ENCODE measurements around the gene CEP350. TPM values are rescaled to one million over a fixed set of nuclear protein-coding genes. Genes with fewer than 3 reads are reported as not detected.

The CEP350 gene
- polyA plus RNA-seq, 3 donors: 6.7 to 19.8 (median 9.0) TPM

DNA sequence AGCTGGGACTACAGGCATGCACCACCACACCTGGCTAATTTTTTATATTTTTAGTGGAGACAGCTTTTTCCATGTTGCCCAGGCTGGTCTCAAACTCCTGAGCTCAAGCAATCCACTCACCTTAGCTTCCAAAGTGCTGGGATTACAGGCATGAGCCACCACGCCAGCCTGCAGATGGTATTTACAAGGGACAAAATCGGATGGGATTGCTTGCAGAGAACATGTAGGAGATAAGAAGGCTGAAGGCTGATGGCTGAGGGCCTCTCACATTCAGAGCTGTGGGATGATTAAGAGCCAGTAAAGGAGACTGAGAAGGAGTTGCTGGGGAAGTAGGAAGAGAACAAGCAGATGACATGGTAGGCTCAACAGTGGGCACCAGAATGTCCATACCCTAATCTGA, 176.0 kb downstream of the CEP350 start:
- Histone ChIP-seq H3K4me1 (ENCODE audit: control insufficient read depth in 1 of 2, insufficient read depth in 2 of 2, low read length in 2 of 2) (peaks cover 46 to 64% of the 10 kb centered on the region in 2 donors), H3K27ac (ENCODE audit: low read depth in 1 of 2, low read length in 2 of 2) (peak overlapping the region; percentile 77 to 88), H3K79me2 (ENCODE audit: insufficient read depth, low read length) (no peaks in the 10 kb centered on the region), H3K9ac (ENCODE audit: insufficient read depth, low read length, poor library complexity, severe bottlenecking) (no peak overlapping the region), H3K4me3 (replicated peaks in 1 of 3; ENCODE audit: low read depth in 2 of 3, low read length in 3 of 3) (peak overlapping the region in 1 of 3 experiments; percentile 16), H3K4me2 (replicated peaks; ENCODE audit: extremely low read depth, low read length, poor library complexity, severe bottlenecking) (peak overlapping the region; percentile 40), H3K36me3 (replicated peaks in 1 of 2; ENCODE audit: control insufficient read depth in 1 of 2, insufficient read depth in 2 of 2, low read length in 2 of 2) (no peaks in the 10 kb centered on the region), H2AFZ (ENCODE audit: insufficient read depth, low read depth, low read length, poor library complexity, severe bottlenecking) (peak overlapping the region; percentile 56), H3K9me3 (replicated peaks in 1 of 2; ENCODE audit: control insufficient read depth in 1 of 2, insufficient read depth in 1 of 2, low read length in 2 of 2) (no peaks in the 10 kb centered on the region), H3K27me3 (ENCODE audit: control insufficient read depth in 2 of 2, insufficient read depth in 2 of 2, low read length in 2 of 2) (no peaks in the 10 kb centered on the region), H4K20me1 (ENCODE audit: insufficient read depth, low read length) (no peaks in the 10 kb centered on the region)
- Mint-ChIP-seq H3K36me3 (peaks cover 0 to 7% of the 10 kb centered on the region in 2 donors), H3K4me1 (peaks cover 50% of the 10 kb centered on the region), H3K4me3 (peak overlapping the region in 1 of 2 donors; percentile 10), H3K27me3 (ENCODE audit: low read depth in 3 of 3) (no peaks in the 10 kb centered on the region), H3K27ac (peak overlapping the region; percentile 90 to 98 (median 95)), H3K9me3 (peaks cover 0 to 3% (median 0%) of the 10 kb centered on the region in 7 donors)
- TF ChIP-seq, protein P1, sequence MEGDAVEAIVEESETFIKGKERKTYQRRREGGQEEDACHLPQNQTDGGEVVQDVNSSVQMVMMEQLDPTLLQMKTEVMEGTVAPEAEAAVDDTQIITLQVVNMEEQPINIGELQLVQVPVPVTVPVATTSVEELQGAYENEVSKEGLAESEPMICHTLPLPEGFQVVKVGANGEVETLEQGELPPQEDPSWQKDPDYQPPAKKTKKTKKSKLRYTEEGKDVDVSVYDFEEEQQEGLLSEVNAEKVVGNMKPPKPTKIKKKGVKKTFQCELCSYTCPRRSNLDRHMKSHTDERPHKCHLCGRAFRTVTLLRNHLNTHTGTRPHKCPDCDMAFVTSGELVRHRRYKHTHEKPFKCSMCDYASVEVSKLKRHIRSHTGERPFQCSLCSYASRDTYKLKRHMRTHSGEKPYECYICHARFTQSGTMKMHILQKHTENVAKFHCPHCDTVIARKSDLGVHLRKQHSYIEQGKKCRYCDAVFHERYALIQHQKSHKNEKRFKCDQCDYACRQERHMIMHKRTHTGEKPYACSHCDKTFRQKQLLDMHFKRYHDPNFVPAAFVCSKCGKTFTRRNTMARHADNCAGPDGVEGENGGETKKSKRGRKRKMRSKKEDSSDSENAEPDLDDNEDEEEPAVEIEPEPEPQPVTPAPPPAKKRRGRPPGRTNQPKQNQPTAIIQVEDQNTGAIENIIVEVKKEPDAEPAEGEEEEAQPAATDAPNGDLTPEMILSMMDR (IDR thresholded peaks at IDR 0.05): no peak
- 100% methylated on average over 2 of the region's 2 CpGs for WGBS (ENCODE audit: insufficient coverage)
- peak in 2 of 3 donors; percentile 41 to 43 for DNase-seq
- intact Hi-C loops (cut with micrococcal nuclease): no loop called here

DNA sequence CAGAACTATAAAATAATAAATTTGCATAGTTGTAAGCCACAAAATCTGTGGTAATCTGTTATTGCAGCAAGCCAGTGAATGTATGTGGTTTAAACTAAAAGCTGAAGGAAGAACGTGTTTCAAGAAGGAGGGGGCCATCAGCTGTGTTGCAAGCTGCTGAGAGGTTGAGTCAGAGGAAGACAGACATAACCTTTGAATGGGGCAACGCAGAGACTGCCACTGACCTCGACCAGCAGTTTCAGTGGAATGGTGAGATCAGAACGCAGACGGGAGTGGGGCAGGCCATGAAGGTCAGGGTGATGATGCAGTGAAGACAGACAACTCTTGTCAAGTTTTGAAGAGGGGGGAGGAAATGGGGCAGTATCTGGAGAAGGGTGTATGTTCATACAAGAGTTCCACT, 176.9 kb downstream of the CEP350 start:
- H3K4me1 ChIP-seq (ENCODE audit: control insufficient read depth in 1 of 2, insufficient read depth in 2 of 2, low read length in 2 of 2): peaks cover 46 to 64% of the 10 kb centered on the region in 2 donors
- peaks cover 0 to 7% of the 10 kb centered on the region in 2 donors for H3K36me3 Mint-ChIP-seq

More for the DNA sequence above, 176.9 kb downstream of the CEP350 start:
- Histone ChIP-seq H3K27ac (ENCODE audit: low read depth in 1 of 2, low read length in 2 of 2) (peak overlapping the region; percentile 77 to 88), H3K4me3 (replicated peaks in 1 of 3; ENCODE audit: low read depth in 2 of 3, low read length in 3 of 3) (peak overlapping the region in 1 of 3 experiments; percentile 62), H2AFZ (ENCODE audit: insufficient read depth, low read depth, low read length, poor library complexity, severe bottlenecking) (peak overlapping the region; percentile 72), H3K9ac (ENCODE audit: insufficient read depth, low read length, poor library complexity, severe bottlenecking) (no peak overlapping the region), H3K36me3 (replicated peaks in 1 of 2; ENCODE audit: control insufficient read depth in 1 of 2, insufficient read depth in 2 of 2, low read length in 2 of 2) (no peaks in the 10 kb centered on the region), H4K20me1 (ENCODE audit: insufficient read depth, low read length) (no peaks in the 10 kb centered on the region), H3K79me2 (ENCODE audit: insufficient read depth, low read length) (no peaks in the 10 kb centered on the region), H3K4me2 (replicated peaks; ENCODE audit: extremely low read depth, low read length, poor library complexity, severe bottlenecking) (peak overlapping the region; percentile 65), H3K9me3 (replicated peaks in 1 of 2; ENCODE audit: control insufficient read depth in 1 of 2, insufficient read depth in 1 of 2, low read length in 2 of 2) (no peaks in the 10 kb centered on the region), H3K27me3 (ENCODE audit: control insufficient read depth in 2 of 2, insufficient read depth in 2 of 2, low read length in 2 of 2) (no peaks in the 10 kb centered on the region)
- H3K27me3 Mint-ChIP-seq (ENCODE audit: low read depth in 3 of 3): no peaks in the 10 kb centered on the region
- peak; percentile 98 to 99 (median 98) for DNase-seq
- TF ChIP-seq, protein P1 (IDR thresholded peaks at IDR 0.05): no peak
- peak overlapping the region; percentile 90 to 98 (median 96) for H3K27ac Mint-ChIP-seq
- intact Hi-C loops (cut with micrococcal nuclease): no loop called here
- H3K4me1 Mint-ChIP-seq: peaks cover 57% of the 10 kb centered on the region
- H3K4me3 Mint-ChIP-seq: peak overlapping the region; percentile 54 to 81
- H3K9me3 Mint-ChIP-seq: peaks cover 0 to 3% (median 0%) of the 10 kb centered on the region in 7 donors
- 5% methylated on average over 5 of the region's 5 CpGs for WGBS (ENCODE audit: insufficient coverage)

Data from CD14-positive monocyte (primary cell).